Measurements from ENCODE around the gene PTAR1.

Gene PTAR1

DNA sequence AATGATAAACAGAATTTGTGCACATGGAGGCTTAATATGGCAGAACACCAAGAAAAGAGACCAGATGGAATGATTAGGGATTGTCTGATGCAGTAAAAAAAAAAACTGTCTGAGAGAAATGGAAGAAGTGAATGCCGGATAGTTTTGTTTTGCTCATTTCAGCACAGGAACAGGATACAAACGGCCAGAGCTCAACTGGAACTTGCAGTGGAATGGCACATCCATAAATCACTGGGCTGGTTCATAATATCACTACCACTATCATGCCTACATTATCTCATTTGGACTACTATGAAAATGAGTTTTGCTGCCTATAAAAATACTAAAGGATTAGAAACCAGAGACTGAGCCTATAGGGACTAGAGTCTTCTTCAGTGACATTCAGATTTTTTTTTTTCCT, 9.7 kb downstream of the PTAR1 start:
- no peak for DNase-seq (ENCODE audit: low read depth, low spot score)

- no peak for DNase-seq (ENCODE audit: low read depth, low spot score)
Measured at GRCh38 chr9:69748304-69748703, 11.5 kb downstream of the PTAR1 start.

- DNase-seq (ENCODE audit: low read depth, low spot score) = no peak
Measured at GRCh38 chr9:69746859-69747560, 12.8 kb downstream of the PTAR1 start.

- no peak for DNase-seq (ENCODE audit: low read depth, low spot score)
Measured at GRCh38 chr9:69745716-69746437, 13.9 kb downstream of the PTAR1 start.

DNA sequence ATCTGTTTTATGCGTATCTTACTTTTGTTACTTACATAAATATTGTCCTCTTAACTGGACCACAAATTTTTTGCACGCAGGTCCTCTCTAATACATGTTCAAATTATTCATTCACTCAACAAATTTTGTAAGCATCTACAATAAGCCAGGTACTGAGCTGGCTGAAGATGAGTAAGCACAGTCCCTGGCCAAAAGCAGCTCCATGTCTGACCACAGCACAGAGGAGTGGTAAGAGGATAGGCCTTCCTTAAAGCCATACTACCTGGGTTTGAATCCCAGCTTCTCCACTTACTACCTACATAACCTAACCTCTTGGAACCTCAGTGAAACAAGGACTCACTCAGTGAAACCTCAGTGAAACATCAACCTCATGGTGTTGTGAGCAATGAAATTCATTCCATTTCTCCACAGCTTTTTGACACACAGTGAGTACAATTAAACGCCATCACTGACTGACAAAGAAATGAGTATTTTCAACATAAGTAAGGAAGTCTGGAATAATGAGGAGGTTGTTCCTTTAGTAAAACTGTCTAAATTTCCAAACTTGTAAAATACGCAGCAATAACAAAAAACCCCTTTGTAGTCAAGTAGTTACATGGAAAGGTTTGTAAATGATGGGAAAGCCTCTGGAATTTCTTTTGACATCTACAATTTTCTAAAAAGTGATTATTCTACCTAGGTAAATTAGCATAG, 15.0 kb downstream of the PTAR1 start:
- no peak for DNase-seq (ENCODE audit: low read depth, low spot score)

GRCh38 chr9:69743930-69744329, 15.9 kb downstream of the PTAR1 start:
- no peak for DNase-seq (ENCODE audit: low read depth, low spot score)

GRCh38 chr9:69740872-69741505, 18.8 kb downstream of the PTAR1 start:
- no peak for DNase-seq (ENCODE audit: low read depth, low spot score)

- DNase-seq (ENCODE audit: low read depth, low spot score) = no peak
Measured at GRCh38 chr9:69731348-69731747, 28.5 kb downstream of the PTAR1 start.

DNA sequence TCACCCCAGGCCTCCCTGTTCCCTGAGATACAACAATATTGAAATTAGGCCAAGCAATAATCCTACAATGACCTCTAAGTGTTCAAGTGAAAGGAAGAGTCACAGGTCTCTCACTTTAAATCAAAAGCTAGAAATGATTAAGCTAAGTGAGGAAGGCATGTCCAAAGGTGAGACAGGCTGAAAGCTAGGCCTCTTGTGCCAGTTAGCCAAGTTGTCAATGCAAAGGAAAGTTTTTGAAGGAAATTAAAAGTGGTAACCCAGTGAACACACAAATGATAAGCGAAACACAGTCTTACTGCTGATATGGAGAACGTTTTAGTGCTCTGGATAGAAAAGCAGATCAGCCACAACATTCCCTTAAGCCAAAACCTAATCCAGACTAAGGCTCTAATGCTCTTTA, 39.8 kb downstream of the PTAR1 start:
- no peak for DNase-seq (ENCODE audit: low read depth, low spot score)

DNA sequence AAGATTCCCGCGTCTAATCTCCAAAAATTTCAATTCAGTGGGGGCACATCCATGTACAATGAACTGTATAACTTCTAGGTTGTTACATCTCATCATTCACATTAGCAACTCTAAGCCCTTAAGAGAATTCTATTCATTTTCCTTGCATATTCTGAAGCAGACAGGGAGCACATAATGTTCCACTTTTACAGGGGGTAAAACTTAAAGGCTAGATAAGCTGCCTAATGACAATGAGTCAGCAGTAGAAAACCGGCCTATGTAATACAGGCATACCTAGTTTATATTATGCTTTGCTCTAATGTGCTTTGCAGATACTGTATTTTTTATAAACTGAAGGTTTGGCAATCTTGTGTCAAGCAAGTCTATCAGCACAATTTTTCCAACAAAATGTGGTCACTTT, 40.4 kb downstream of the PTAR1 start:
- no peak for DNase-seq (ENCODE audit: low read depth, low spot score)

- no peak for DNase-seq (ENCODE audit: low read depth, low spot score)
Measured at GRCh38 chr9:69718218-69718617, 41.6 kb downstream of the PTAR1 start.

DNA sequence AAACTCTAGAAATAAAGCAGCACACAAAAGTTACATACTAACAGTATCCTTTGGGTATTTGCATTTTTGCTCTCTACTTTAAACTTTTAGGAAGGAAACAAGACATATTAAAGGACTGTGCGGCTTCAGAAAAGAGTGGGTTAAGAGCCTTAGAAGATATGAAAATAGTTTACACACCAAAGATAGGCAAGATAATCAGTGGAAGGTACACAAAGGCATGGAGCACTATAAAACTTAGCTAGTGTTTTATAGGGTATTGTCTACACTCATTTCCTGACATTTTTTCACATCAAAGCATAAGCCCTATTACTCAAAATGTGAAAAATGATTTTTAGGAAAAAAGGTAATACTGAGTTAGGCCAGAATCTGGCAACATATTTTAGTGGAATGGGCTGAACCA, 44.0 kb downstream of the PTAR1 start:
- DNase-seq (ENCODE audit: low read depth, low spot score) = no peak

DNA sequence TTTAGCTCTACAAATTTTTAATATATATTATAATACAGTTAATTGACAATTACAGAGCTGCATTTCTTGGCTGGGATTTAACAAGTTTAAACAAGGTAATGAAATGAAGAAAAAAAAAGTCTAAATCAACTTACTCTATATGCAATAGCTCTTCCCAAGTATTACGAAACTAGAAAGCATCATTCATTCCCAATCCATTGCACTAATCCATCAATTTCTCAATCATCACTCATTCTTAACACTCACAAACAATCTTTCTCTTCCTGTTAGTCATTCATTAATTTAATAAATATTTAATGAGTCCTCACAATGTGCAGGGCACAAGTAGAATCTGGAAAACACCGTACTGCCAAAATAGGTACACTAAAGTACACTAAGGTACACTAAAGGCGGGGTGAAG, 44.7 kb downstream of the PTAR1 start:
- no peak for DNase-seq (ENCODE audit: low read depth, low spot score)

DNA sequence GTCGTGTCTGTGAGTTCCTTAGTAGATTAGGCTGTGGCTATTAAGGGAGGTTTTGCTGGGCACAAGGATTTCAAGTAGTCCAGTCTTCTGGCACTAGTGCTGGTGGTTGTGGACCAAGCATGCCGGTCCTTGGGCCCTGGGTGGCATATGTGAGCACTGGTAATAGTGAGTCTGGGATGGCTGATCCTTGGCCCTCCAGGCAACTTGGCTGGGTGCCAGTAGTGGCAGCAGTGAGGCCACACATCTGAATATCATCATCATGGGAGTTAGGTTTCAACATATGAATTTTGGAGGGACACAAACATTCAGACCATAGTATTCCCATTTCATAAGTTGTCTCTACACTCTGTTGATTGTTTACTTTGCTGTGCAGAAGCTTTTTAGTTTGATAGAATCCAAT, 62.3 kb downstream of the PTAR1 start:
- DNase-seq (ENCODE audit: low read depth, low spot score) = no peak

DNA sequence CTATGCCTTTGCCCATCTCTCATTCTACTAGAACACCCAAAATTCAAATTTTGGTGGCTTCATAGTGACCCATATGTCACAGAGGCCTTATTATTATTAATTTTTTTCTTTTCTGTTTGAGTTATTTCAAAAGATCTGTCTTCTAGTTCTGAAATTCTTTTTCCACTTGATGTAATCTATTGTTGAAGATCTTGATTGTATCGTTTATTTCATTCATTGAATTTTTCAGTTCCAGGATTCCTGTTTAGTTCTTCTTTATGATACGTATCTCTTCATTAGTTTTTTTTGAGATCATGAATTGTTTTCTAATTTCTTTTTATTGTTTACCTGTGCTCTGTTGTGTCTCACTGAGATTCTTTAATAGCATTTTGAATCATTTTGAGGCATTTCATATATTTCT, 63.0 kb downstream of the PTAR1 start:
- no peak for DNase-seq (ENCODE audit: low read depth, low spot score)

DNA sequence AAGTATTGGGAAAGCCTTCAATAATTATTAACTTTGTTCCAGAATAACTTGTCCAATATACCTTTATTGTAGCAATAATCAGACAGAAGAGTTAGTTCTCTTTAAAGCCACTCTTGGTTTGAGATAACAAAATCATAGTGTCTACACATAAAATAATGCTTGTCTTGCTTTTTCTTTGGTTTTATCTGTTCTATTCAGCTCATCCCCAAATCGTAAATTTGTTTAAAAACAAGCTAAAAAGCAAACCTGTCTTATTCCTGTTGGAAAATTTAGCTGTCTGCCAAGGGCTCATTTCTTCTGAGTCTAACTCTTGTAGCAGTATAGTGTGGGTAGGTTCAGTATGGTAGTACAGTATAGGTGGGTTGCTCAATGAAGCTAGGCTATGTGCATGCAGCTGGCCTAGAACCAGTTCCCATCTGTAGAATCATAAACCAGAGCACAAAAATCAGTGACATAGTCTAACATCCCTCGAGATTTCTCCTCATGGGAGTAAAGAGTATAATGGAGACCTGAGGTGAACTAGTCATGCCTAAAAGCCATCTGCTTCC, 69.7 kb downstream of the PTAR1 start:
- no peak for DNase-seq (ENCODE audit: low read depth, low spot score)

DNA sequence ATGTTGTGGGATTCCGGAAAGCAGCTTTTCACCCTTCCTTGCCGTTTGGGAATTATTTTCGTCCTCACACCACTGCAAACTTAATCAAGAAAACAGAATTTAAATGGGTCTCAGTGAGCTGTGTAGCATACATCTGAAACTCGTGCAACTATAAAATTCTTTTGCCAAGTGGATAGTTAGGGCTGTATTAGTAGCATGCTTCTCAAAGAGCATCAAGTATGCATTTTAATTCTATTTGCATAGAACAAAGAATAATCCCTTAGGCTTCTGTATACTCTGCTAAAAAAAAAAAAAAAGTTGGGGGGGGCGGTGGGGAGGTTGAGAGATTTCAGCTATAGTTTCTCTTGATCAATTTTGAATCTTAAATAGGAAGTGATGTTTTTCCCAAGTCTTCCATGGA, 75.9 kb downstream of the PTAR1 start:
- no peak for DNase-seq (ENCODE audit: low read depth, low spot score)

DNA sequence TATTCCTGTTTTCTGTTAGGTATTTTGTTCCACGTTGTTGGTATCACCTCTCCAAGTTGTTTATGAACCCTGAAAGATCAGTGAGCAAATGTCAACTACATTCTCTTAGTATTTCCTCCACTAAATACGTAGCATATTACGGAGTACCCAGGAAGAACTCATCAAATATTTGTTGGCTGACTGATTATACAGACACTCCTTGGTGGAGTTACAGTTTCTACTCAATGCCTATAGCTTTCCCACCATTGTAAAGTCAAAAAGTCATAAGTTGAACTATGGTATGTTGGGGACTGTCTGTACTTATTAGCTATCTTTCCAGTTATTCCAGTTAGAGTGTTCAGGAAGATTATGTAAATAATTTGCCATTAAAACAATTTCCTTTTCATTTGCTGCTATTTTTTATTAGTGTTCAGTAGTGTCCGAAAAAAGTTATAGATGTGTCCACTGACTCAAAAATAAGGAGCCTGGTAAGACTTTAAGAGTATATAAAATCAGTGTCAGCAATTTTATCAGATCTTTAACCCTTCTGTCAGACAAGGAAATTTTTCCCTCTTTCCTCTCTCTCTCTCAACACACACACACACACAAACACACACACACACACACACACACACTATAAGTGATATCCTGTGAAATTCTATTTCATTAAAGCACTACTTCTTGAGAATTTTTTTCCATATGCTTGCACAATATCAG, 80.8 kb downstream of the PTAR1 start:
- DNase-seq (ENCODE audit: low read depth, low spot score) = no peak

- DNase-seq (ENCODE audit: low read depth, low spot score) = no peak
Measured at GRCh38 chr9:69677931-69678330, 81.9 kb downstream of the PTAR1 start.

DNA sequence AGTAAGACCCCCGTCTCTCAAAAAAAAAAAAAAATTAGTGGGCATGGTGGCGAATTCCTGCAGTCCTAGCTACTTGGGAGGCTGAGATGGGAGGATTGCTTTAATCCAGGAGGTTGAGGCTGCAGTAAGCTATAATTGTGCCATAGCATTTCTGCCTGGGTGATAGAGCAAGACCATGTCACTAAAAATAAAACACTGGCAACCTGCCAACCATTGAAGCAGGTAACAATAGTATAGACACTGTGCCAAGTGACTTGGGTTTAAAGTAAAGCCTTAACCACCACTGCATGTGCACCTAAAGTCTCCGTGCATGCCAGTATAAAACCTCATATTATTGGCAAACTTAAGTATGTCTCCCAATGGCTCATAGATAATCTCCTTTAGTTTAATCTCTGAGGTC, 84.2 kb downstream of the PTAR1 start:
- no peak for DNase-seq (ENCODE audit: low read depth, low spot score)

DNA sequence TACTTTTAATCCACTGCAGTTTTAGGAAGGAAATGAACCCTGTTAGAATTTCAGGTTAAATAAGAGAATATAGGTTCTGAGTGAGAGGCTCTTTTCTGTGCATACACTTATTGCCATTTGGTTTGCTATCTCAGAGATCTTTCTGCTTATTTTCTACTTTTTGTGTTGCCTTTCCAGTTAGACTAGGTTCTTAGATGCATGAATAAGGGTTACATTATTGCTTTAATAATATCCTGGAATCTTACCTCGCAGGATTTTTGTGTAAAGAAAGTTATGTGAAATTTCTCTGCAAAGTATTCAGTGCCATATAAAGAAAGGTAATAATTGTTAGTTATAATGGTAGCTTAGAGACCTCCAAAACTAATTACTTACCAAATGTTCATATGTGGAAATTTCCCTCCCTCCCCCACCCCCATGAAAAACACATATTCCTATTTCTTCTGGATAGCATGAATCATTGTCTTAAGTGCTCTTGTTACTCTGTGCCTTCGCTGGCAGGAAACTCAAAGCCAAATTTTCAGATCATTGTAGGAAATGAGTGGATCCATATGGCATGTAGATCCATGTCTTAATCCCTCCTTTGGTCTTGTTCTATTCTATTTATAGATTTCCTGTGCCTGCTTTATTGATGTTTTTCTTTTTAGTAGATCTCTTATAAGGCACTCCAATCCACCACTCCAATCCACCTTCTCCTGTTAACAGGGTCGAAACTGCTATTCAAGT, 84.9 kb downstream of the PTAR1 start:
- DNase-seq (ENCODE audit: low read depth, low spot score) = no peak

Measured in brain pericyte (primary cell).